ENCODE data around the gene JUP.
A peak's percentile ranks its signal among the peaks of the same experiment; 100 is the strongest.

The JUP gene

GRCh38 chr17:41792845-41793783 lies 6.6 kb upstream of the JUP start:
- H3K4me2 ChIP-seq, result peak overlapping the region; percentile 30 to 70 (median 57)
- H3K9ac ChIP-seq, result peak overlapping the region in 2 of 11 experiments; percentile 47 to 54; a peak in 4 of 22 replicates
- no peaks in the 10 kb centered on the region for H4K20me1 ChIP-seq
- no peaks in the 10 kb centered on the region for H3K36me3 ChIP-seq
- no peaks in the 10 kb centered on the region for H3K9me3 ChIP-seq (replicated peaks in 1 of 11)
- no peak for TF ChIP-seq Cebpa-rat (IDR thresholded peaks at IDR 0.05)
- H3K4me1 ChIP-seq, result peaks cover 49 to 71% (median 55%) of the 10 kb centered on the region in 10 experiments
- 0 out of 22 replicates have a peak overlapping the region, but pooled peaks of 1 of the 11 experiments have one; percentile 8 for H3K27ac ChIP-seq
- no peaks in the 10 kb centered on the region for H3K27me3 ChIP-seq
- no peak overlapping the region for H3K4me3 ChIP-seq

DNA sequence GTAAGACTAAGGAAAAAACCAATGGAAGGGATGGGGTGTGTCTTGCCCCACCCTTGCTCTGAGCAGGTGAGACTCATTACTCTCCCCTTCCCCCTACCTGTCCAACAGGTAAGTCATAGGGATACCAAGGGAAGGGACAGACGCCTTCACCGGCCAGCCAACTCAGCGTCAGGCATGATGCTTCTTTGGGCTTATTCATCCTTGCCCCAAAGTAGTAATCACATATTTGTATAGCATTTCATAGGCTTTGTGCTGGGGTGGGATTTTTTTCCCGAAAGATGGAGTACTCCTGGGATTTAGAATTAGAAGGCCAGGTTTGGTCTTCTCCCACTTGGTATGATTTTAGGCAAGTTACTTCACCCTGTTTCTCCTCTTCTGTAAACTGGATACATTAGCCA lies 509 bp upstream of the JUP start:
- H3K27me3 ChIP-seq, result no peaks in the 10 kb centered on the region
- H3K4me1 ChIP-seq, result peaks cover 66 to 85% (median 78%) of the 10 kb centered on the region in 10 experiments
- no peak overlapping the region; a peak in 1 of 22 replicates for H3K27ac ChIP-seq
- no peak overlapping the region; a peak in 2 of 20 replicates for H3K4me3 ChIP-seq
- H3K4me2 ChIP-seq, result peak overlapping the region; percentile 28 to 87 (median 77); a peak in 17 of 22 replicates
- no peak for TF ChIP-seq Cebpa-rat (IDR thresholded peaks at IDR 0.05)
- H4K20me1 ChIP-seq, result peaks cover 9 to 30% (median 21%) of the 10 kb centered on the region in 11 experiments; a peak in 21 of 22 replicates
- peaks cover 0 to 7% (median 0%) of the 10 kb centered on the region in 11 experiments; a peak in 2 of 22 replicates for H3K36me3 ChIP-seq
- no peak overlapping the region for H3K9ac ChIP-seq
- H3K9me3 ChIP-seq (replicated peaks in 1 of 11), result no peaks in the 10 kb centered on the region

DNA sequence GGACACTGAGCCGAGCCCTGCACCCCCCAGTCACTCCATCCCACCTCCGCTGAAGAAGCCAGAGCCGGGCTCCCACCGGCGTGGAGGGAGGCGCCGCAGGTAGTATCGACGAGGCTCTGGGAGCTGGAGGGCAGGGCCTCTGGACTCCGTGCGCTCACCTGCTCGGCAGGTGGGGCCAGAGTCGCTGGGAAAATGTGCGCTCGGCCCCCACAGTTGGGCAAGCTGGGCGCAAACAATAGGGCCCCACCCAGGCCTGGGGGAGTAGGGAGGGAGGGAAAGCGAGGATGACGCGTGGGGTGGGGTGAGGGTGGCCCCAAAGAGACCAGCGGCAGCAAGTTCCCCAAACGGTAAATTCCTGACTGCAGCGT lies 668 bp downstream of the JUP start:
- peaks cover 0 to 7% (median 0%) of the 10 kb centered on the region in 11 experiments; a peak in 2 of 22 replicates for H3K36me3 ChIP-seq
- peaks cover 72 to 85% (median 81%) of the 10 kb centered on the region in 10 experiments for H3K4me1 ChIP-seq
- H3K27ac ChIP-seq, result peak overlapping the region; percentile 55 to 97 (median 91)
- H3K9me3 ChIP-seq (replicated peaks in 1 of 11), result no peaks in the 10 kb centered on the region
- peak overlapping the region; percentile 79 to 99 (median 94) for H3K4me2 ChIP-seq
- no peak for TF ChIP-seq Cebpa-rat (IDR thresholded peaks at IDR 0.05)
- H3K4me3 ChIP-seq, result peak overlapping the region; percentile 70 to 92 (median 82)
- H3K27me3 ChIP-seq, result no peaks in the 10 kb centered on the region
- H4K20me1 ChIP-seq, result peaks cover 20 to 41% (median 32%) of the 10 kb centered on the region in 11 experiments
- peak overlapping the region; percentile 84 to 94 (median 89) for H3K9ac ChIP-seq

DNA sequence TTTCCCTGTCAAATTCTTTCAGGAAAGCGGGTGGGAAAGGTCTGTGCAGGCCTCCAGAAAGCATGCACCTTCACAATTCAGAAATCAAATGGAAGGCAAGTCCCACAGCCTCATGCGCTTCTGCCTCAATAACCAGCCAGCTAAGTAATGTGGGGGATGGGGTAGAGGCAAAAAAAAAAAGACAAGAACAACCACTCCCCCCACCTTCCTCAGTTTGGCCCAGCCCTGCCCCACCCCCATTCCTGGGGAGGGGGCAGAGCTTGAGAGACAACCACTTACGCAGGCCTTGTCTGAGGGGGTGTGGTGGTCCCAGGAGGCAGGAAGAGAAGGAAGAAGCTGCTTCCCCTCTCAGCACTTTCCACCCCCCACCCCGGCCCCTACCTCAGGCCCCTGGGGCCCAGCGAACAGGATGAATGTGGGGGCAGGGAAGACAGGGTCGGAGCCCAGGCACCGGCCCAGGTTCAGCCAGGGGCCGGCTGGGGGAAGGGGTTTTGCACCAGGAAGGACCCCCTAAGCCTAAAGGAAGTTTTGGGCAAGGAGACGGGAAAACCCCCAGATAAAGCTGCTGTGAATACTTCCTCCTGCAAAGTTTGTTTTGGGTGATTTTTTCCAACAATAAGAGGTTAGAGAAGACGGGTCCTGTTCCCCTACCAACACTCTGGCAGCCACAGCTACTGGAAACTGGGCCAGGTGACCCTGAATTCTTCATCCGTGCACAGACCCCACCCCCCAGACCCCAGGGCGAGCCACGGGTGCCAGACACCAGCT lies 1.2 kb downstream of the JUP start:
- Histone ChIP-seq H3K4me3 (peak overlapping the region; percentile 70 to 92 (median 82)), H3K9me3 (replicated peaks in 1 of 11) (no peaks in the 10 kb centered on the region), H4K20me1 (peaks cover 24 to 47% (median 38%) of the 10 kb centered on the region in 11 experiments), H3K4me2 (peak overlapping the region; percentile 79 to 99 (median 94)), H3K36me3 (peaks cover 0 to 7% (median 0%) of the 10 kb centered on the region in 11 experiments; a peak in 2 of 22 replicates), H3K27ac (peak overlapping the region; percentile 55 to 97 (median 91); a peak in 21 of 22 replicates), H3K4me1 (peaks cover 72 to 84% (median 81%) of the 10 kb centered on the region in 10 experiments), H3K27me3 (no peaks in the 10 kb centered on the region), H3K9ac (peak overlapping the region; percentile 84 to 94 (median 89))
- no peak for TF ChIP-seq Cebpa-rat (IDR thresholded peaks at IDR 0.05)

DNA sequence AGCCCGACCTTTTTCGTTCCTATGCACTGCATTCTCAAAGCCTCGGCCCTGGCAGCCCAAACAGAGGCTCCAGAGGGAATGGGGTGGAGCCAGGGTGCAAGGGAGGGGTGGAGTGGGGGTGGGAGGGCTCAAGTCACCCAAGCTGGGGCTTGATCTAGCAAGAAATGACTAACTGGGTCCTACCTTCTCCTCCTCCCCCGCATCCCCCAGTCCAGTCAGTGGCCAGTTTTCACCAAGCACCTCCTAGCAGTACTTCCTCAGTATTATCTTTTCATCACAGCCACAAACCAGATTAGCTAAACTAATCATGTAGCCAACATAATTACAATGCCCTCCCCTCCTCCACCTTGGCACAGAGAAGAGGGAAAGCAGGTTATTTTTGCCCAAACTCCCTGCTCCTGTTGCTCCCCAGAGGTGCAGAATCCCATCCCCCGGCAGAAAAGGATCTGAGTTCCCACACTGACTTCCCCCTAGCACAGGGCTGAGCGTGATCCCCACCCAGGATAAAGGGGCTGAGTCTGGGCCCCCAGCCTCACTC lies 2.2 kb downstream of the JUP start:
- Histone ChIP-seq H3K27me3 (no peaks in the 10 kb centered on the region), H3K27ac (peak overlapping the region in 10 of 11 experiments; percentile 78 to 97 (median 90); a peak in 19 of 22 replicates), H3K4me1 (peaks cover 72 to 84% (median 81%) of the 10 kb centered on the region in 10 experiments), H3K9ac (peak overlapping the region; percentile 84 to 94 (median 89); a peak in 21 of 22 replicates), H3K4me3 (peak overlapping the region; percentile 70 to 92 (median 82)), H3K9me3 (replicated peaks in 1 of 11) (no peaks in the 10 kb centered on the region), H4K20me1 (peaks cover 34 to 57% (median 48%) of the 10 kb centered on the region in 11 experiments), H3K4me2 (peak overlapping the region; percentile 79 to 99 (median 94)), H3K36me3 (peaks cover 0 to 7% (median 0%) of the 10 kb centered on the region in 11 experiments; a peak in 3 of 22 replicates)
- TF ChIP-seq Cebpa-rat (IDR thresholded peaks at IDR 0.05), result no peak

DNA sequence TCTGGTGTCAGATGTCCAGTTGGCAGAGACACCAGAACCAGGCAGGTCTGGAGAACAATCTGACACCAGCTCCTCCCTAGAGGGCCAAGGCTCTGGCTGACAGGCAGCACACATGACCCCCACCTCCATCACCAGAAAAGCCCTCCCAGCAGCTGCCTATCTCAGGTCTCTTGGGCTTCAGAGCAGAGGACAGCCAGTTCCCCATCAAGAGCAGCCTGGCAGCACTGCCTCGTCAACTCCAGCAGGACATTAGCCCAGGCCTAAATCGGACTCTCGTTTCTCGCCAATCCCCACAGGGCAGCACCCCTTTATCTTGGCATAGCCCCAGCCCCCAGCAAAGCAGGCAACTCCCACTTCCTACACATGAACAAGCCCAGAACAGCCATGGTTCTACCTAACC lies 4.4 kb downstream of the JUP start:
- peak overlapping the region; percentile 79 to 99 (median 94) for H3K4me2 ChIP-seq
- H3K4me3 ChIP-seq, result peak overlapping the region; percentile 15 to 92 (median 74); a peak in 15 of 20 replicates
- H4K20me1 ChIP-seq, result peaks cover 51 to 77% (median 65%) of the 10 kb centered on the region in 11 experiments
- peak overlapping the region in 10 of 11 experiments; percentile 27 to 97 (median 89); a peak in 19 of 22 replicates for H3K27ac ChIP-seq
- H3K9me3 ChIP-seq (replicated peaks in 1 of 11), result no peaks in the 10 kb centered on the region
- peaks cover 68 to 82% (median 79%) of the 10 kb centered on the region in 10 experiments for H3K4me1 ChIP-seq
- H3K36me3 ChIP-seq, result peaks cover 0 to 12% (median 6%) of the 10 kb centered on the region in 11 experiments; a peak in 13 of 22 replicates
- H3K9ac ChIP-seq, result peak overlapping the region; percentile 45 to 94 (median 87); a peak in 21 of 22 replicates
- no peak for TF ChIP-seq Cebpa-rat (IDR thresholded peaks at IDR 0.05)
- no peaks in the 10 kb centered on the region for H3K27me3 ChIP-seq

DNA sequence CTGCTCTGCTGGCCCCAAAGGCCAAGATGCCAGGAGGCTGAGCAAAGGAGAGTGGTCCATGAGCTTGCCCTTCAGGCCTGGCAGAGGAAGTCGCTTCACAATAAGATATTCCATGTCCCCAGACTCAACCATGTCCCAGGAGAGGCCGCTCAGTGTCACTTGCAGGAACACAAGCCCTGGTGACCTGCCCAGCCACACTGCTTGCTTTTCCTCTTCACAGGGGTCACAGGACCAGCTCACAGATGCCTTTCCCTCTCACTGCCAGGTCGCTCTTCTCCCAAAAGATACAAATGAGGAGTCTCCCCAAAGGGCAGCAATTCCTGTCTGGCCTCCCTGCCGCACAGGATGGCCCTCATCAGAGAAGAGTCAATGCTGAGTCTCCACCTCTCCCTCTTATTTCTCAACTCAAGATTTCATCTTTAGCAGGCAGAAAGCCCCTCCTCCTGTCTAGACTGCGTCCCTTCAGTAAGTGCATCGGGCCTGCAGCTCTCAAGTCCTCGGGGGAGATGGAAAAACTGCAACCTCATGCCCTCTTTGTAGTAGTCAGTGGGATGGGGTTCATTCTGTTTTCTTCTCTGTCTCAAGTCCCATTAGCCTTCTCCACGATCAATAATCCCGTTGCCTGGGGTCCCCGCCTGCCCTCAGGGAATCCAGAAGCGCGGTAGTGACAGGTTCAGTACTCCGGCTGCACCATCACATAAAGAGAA lies 5.0 kb downstream of the JUP start:
- Histone ChIP-seq H3K27ac (peak overlapping the region in 9 of 11 experiments; percentile 36 to 97 (median 91); a peak in 18 of 22 replicates), H3K9me3 (replicated peaks in 1 of 11) (no peaks in the 10 kb centered on the region)

More for the DNA sequence above, 5.0 kb downstream of the JUP start:
- peak overlapping the region; percentile 45 to 94 (median 87); a peak in 20 of 22 replicates for H3K9ac ChIP-seq
- H3K36me3 ChIP-seq, result peaks cover under 1 to 17% (median 12%) of the 10 kb centered on the region in 11 experiments; a peak in 16 of 22 replicates
- peak overlapping the region in 7 of 10 experiments; percentile 20 to 92 (median 52); a peak in 11 of 20 replicates for H3K4me3 ChIP-seq
- no peak for TF ChIP-seq Cebpa-rat (IDR thresholded peaks at IDR 0.05)
- peaks cover 56 to 83% (median 71%) of the 10 kb centered on the region in 11 experiments for H4K20me1 ChIP-seq
- H3K27me3 ChIP-seq, result no peaks in the 10 kb centered on the region
- peak overlapping the region; percentile 79 to 99 (median 94) for H3K4me2 ChIP-seq
- peaks cover 71 to 85% (median 82%) of the 10 kb centered on the region in 10 experiments for H3K4me1 ChIP-seq
